LNCaP clone FGC (cell line): ENCODE data around the gene RSRP1.

ENCODE experiments used
- DNase-seq: peaks from one replicate; pipeline ENCODE4 v3.0.0-alpha.2; 2011; ENCODE audit warnings: low read depth
- H3K4me3 ChIP-seq: 2 replicates; pipeline ENCODE4 v1.5.1; 2011; ENCODE audit warnings: mild to moderate bottlenecking, low read depth, low read length, control low read depth
- TF ChIP-seq, protein P1 (sequence below): IDR thresholded peaks from 2 replicates; pipeline ENCODE4 v1.5.1; 2012; ENCODE audit warnings: mild to moderate bottlenecking; ENCODE audit not compliant: control insufficient read depth, insufficient read depth; ENCODE audit errors: extremely low read depth

RSRP1 gene

DNA sequence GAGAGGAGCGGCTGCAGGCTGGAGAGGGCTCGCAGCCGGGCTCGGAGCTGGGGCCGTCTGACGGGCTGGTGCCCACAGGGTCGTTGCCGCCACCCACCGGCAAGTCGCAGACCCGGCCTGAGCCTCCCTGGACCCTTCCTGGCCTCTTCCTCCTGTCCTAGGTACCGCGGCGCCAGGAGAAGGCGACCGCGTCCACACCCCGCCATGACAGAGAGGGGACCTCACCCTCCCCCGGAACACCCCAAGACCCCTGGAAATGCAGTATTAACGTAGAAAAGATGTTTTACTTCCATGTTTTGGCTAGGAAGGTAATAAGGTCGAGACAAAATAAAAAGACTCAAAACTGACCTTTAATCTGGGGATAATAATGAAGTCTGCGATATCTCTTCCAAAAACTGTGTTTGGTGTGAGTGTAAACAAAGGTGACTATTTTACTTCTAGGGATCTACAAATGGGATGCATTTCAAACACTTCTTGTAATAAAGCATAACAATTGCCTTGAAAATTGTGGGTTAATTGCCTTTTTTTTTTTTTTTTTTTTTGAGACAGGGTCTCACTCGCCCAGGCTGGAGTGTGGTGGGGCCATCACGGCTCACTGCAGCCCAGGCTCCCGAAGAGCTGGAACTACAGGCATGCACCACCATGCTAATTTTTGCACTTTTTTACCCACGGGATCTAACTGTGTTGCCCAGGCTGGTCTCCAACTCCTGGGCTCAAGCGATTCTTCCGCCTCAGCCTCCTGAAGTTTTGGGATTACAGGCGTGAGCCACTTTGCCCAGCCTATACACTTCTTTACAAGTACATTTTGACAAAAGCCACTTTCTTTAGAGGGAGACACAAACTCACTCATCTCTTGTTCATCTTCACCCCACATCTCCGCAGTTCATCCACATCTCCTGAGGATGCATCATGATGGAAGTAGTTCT lies 838 bp upstream of the RSRP1 start:
- no peak for DNase-seq
- peak overlapping the region; percentile 85 for H3K4me3 ChIP-seq
- TF ChIP-seq, protein P1, sequence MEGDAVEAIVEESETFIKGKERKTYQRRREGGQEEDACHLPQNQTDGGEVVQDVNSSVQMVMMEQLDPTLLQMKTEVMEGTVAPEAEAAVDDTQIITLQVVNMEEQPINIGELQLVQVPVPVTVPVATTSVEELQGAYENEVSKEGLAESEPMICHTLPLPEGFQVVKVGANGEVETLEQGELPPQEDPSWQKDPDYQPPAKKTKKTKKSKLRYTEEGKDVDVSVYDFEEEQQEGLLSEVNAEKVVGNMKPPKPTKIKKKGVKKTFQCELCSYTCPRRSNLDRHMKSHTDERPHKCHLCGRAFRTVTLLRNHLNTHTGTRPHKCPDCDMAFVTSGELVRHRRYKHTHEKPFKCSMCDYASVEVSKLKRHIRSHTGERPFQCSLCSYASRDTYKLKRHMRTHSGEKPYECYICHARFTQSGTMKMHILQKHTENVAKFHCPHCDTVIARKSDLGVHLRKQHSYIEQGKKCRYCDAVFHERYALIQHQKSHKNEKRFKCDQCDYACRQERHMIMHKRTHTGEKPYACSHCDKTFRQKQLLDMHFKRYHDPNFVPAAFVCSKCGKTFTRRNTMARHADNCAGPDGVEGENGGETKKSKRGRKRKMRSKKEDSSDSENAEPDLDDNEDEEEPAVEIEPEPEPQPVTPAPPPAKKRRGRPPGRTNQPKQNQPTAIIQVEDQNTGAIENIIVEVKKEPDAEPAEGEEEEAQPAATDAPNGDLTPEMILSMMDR, result no peak

- TF ChIP-seq, protein P1, result no peak
- no peak for DNase-seq
- peak overlapping the region; percentile 85 for H3K4me3 ChIP-seq
Observed at GRCh38 chr1:25246600-25247023, 642 bp downstream of the RSRP1 start.

DNA sequence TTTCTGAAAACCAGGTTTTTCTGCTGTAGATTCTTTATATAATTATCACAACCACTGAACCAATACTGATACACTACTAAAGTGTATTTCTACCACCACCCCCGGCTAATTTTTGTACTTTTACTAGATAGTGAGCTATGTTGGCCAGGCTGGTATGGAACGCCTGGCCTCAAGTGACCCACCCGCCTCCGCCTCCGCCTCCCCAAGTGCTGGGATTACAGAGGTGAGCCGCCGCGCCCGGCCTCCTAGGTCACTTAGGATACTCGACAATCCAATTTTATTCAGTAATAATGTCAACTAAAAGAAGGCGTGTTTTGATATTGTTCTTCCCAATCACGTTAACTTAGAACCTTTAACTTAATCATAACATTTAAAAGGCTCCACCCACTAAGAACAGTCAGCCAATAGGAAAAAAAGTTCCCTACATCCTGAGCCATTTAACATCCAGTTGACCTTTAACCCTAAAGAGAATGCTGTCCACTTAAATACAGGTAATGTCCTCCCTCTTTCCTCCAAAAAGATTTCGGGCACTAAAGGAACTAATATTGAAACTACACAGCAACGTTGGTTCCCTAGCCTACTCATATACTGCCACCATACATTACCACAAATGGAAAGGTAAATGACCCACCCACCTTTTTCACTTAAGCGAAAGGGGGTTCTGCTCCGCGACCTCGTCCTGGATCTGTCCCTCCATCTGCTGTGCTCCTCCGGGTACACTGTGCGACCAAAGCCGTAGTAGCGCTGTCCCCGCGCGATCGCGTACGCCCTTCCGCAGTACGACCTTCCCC lies 1.2 kb downstream of the RSRP1 start:
- no peak for DNase-seq

GRCh38 chr1:25245393-25245792 lies 1.9 kb downstream of the RSRP1 start:
- no peak for DNase-seq
- TF ChIP-seq, protein P1, result no peak

More for the DNA sequence above, 1.2 kb downstream of the RSRP1 start:
- TF ChIP-seq, protein P1, result no peak
- H3K4me3 ChIP-seq, result peak overlapping the region; percentile 85

GRCh38 chr1:25243907-25244306 lies 3.3 kb downstream of the RSRP1 start:
- no peak for DNase-seq
- TF ChIP-seq, protein P1, result no peak
- no peak overlapping the region for H3K4me3 ChIP-seq

More at GRCh38 chr1:25245393-25245792, 1.9 kb downstream of the RSRP1 start:
- H3K4me3 ChIP-seq, result peak overlapping the region; percentile 85

DNA sequence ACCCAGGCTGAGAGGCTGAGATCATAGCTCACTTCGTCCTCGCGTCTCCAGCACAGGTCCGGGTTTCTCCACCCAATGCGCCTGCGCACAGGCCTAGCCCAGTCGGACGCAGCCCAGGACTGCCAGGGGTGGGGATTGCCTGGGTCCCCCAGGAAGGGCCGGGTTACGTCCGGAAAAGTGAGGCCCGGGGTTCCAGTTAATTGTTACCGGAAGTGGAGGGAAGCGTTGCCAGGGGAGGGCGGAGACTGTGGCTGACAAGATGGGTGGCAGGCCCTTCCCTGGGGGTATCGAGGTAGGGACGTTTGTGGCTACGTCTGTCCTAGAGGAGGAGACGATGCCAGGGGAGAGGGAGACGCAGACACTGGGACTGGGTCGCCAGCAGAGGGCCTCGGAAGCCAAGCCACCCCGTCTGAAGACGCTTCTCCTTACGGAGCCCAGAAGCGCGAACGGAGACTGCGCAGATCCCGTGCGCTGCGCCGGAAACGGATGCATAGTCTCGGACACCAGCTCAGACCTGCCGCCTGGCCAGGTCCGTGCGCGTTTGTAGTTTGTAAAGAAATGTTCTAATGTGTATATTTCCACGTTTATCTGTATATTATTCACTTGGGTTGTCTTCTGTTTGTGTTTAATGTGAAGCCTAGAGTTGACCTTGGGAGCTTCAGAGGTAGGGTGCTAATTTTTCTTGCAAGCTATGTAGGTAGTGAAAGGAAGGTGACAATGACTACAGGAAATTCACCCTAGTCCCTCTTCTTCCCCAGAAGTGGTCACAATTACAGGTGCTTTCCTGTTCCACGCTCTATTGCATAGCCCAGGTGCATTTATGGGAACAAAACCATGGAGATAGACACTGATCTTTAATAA lies 7.3 kb downstream of the RSRP1 start:
- TF ChIP-seq, protein P1, result peak; percentile 60
- peak overlapping the region; percentile 57 for H3K4me3 ChIP-seq
- peak; percentile 77 for DNase-seq
